PC-3 (cell line): ENCODE measurements around the gene CPNE7. TPM values are rescaled to one million over a fixed set of nuclear protein-coding genes. Genes with fewer than 3 reads are reported as not detected.

ENCODE experiments used
- ATAC-seq: fragments of 200-7000 bp; cut with Tn5 transposase; 2 replicates; pipeline ENCODE4 v1.9.1; 2020; ENCODE audit warnings: mild to moderate bottlenecking, moderate library complexity
- BruUV-seq: library from RNA; stranded (reverse); fragments of 400-500 nt; replicated peaks from 2 replicates; lab custom pipeline; 2021; lab: Mats Ljungman, UMichigan
- CTCF ChIA-PET: fragments of 300-600 bp; sonication (Branson Sonifier 250); formaldehyde crosslinking; loops from one replicate; lab custom pipeline; 2022; ENCODE audit warnings: antibody characterized with exemption; lab: Charles Lee
- POLR2A ChIA-PET: fragments of 300-600 bp; sonication (Branson Sonifier 250); formaldehyde crosslinking; loops from one replicate; lab custom pipeline; 2022; ENCODE audit warnings: antibody characterized with exemption; ENCODE audit not compliant: unreplicated experiment; lab: Charles Lee
- DNase-seq: peaks from one replicate; pipeline ENCODE4 v3.0.0-alpha.2; 2015
- H2AFZ ChIP-seq: fragments of 300-600 bp; sonication (generic); 2 replicates; pipeline ENCODE4 v1.6.0; 2016; ENCODE audit warnings: antibody characterized with exemption, low read length
- H3F3A ChIP-seq: fragments of 300-600 bp; sonication (generic); one replicate; pipeline ENCODE4 v1.6.0; 2017; ENCODE audit warnings: antibody characterized with exemption, low read length, control low read depth, mild to moderate bottlenecking; ENCODE audit not compliant: unreplicated experiment
- H3K27ac ChIP-seq: fragments of 300-600 bp; sonication (generic); 2 replicates; pipeline ENCODE4 v1.5.1; 2016; ENCODE audit warnings: mild to moderate bottlenecking, low read length
- H3K27me3 ChIP-seq: fragments of 300-600 bp; sonication (generic); 2 replicates; pipeline ENCODE4 v1.6.1; 2016; ENCODE audit warnings: low read length, mixed read lengths
- H3K36me3 ChIP-seq: fragments of 300-600 bp; sonication (generic); 2 replicates; pipeline ENCODE4 v1.6.1; 2016; ENCODE audit warnings: low read depth, mixed run types, low read length, mixed read lengths
- H3K4me1 ChIP-seq: fragments of 300-600 bp; sonication (generic); 2 replicates; pipeline ENCODE4 v1.5.1; 2016; ENCODE audit warnings: low read length; ENCODE audit not compliant: insufficient read depth
- H3K4me2 ChIP-seq: fragments of 300-600 bp; sonication (generic); 2 replicates; pipeline ENCODE4 v1.6.0; 2016; ENCODE audit warnings: low read length
- H3K4me3 ChIP-seq: fragments of 300-600 bp; sonication (generic); 2 replicates; pipeline ENCODE4 v1.5.1; 2016; ENCODE audit warnings: mild to moderate bottlenecking, low read length, mixed read lengths
- H3K79me2 ChIP-seq: fragments of 300-600 bp; sonication (generic); 2 replicates; pipeline ENCODE4 v1.6.1; 2017; ENCODE audit warnings: low read length, mixed read lengths
- H3K9ac ChIP-seq: fragments of 300-600 bp; sonication (generic); 2 replicates; pipeline ENCODE4 v1.6.0; 2016; ENCODE audit warnings: mild to moderate bottlenecking, low read length
- H3K9me2 ChIP-seq: fragments of 300-600 bp; sonication (generic); replicated peaks from 2 replicates; pipeline ENCODE4 v1.6.1; 2016; ENCODE audit warnings: mixed run types, low read length, mixed read lengths
- H3K9me3 ChIP-seq: fragments of 300-600 bp; sonication (generic); 2 replicates; pipeline ENCODE4 v1.6.1; 2016; ENCODE audit warnings: low read length, mixed read lengths
- H4K20me1 ChIP-seq: fragments of 300-600 bp; sonication (generic); 2 replicates; pipeline ENCODE4 v1.6.1; 2016; ENCODE audit warnings: low read length, mixed read lengths
- EZH2 ChIP-seq: fragments of 300-600 bp; sonication (generic); IDR thresholded peaks from one replicate; pipeline ENCODE4 v1.6.1; 2017; ENCODE audit warnings: antibody characterized with exemption, mild to moderate bottlenecking, low read length; ENCODE audit not compliant: unreplicated experiment
- EZH2phosphoT487 ChIP-seq: fragments of 300-600 bp; sonication (generic); IDR thresholded peaks from 2 replicates; pipeline ENCODE4 v1.6.1; 2018; ENCODE audit warnings: mild to moderate bottlenecking, antibody characterized with exemption, low read length, borderline replicate concordance
- intact Hi-C: fragments of 100-400 bp; cut with micrococcal nuclease; formaldehyde crosslinking; loops from 2 replicates; pipeline ENCODE4 v1.9.0; 2023
- total RNA-seq: library from RNA; depleted of rRNA; stranded (reverse); fragments of >200 nt; gene quantifications from 2 replicates; pipeline ENCODE4 v1.2.3, GENCODE V29; 2014
- TF ChIP-seq, protein P1 (sequence below): fragments of 300-600 bp; sonication (generic); conservative IDR thresholded peaks from 2 replicates; pipeline ENCODE4 v1.5.1; 2017; ENCODE audit warnings: antibody characterized with exemption, low read depth, mild to moderate bottlenecking, low read length

CPNE7 gene
- total RNA-seq, 1 experiment from 2014 or later = 29.7 TPM

DNA sequence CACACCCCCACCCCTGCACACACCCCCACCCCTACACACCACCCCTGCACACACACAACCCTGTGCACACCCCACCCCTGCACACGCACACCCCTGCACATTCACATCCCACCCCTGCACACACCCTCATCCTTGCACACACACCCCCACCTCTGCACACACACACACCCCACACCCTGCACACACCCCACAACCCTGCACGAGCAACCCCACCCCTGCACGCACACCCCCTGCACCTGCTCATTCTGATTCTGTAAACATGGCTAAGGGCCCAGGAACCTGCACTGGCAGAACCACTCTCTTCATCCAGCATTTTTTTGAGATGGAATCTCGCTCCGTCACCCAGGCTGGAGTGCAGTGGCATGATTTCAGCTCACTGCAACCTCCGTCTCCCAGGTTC lies 63.8 kb downstream of the CPNE7 start:
- ATAC-seq (no peak), DNase-seq (no peak)
- Histone ChIP-seq H3K79me2 (no peaks in the 10 kb centered on the region), H3F3A (no peaks in the 10 kb centered on the region), H3K9me2 (no peaks in the 10 kb centered on the region), H3K9me3 (no peaks in the 10 kb centered on the region), H3K36me3 (no peaks in the 10 kb centered on the region), H3K27ac (no peak overlapping the region), H3K4me1 (no peaks in the 10 kb centered on the region), H2AFZ (no peak overlapping the region), H3K4me3 (no peak overlapping the region), H4K20me1 (no peaks in the 10 kb centered on the region), H3K4me2 (no peak overlapping the region), H3K9ac (no peak overlapping the region), H3K27me3 (no peaks in the 10 kb centered on the region)
- intact Hi-C loops = no loop called here
- ChIA-PET CTCF (no interaction called here), POLR2A (no interaction called here)
- BruUV-seq = no TSS peak
- TF ChIP-seq EZH2phosphoT487 = no peak
- no peak for TF ChIP-seq EZH2
- TF ChIP-seq, protein P1, sequence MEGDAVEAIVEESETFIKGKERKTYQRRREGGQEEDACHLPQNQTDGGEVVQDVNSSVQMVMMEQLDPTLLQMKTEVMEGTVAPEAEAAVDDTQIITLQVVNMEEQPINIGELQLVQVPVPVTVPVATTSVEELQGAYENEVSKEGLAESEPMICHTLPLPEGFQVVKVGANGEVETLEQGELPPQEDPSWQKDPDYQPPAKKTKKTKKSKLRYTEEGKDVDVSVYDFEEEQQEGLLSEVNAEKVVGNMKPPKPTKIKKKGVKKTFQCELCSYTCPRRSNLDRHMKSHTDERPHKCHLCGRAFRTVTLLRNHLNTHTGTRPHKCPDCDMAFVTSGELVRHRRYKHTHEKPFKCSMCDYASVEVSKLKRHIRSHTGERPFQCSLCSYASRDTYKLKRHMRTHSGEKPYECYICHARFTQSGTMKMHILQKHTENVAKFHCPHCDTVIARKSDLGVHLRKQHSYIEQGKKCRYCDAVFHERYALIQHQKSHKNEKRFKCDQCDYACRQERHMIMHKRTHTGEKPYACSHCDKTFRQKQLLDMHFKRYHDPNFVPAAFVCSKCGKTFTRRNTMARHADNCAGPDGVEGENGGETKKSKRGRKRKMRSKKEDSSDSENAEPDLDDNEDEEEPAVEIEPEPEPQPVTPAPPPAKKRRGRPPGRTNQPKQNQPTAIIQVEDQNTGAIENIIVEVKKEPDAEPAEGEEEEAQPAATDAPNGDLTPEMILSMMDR = no peak

GRCh38 chr16:89641458-89642119 lies 66.0 kb downstream of the CPNE7 start:
- TF ChIP-seq EZH2 (no peak), EZH2phosphoT487 (no peak)
- TF ChIP-seq, protein P1 = no peak
- H2AFZ ChIP-seq = no peak overlapping the region
- H3F3A ChIP-seq = no peaks in the 10 kb centered on the region
- H3K9me2 ChIP-seq = no peaks in the 10 kb centered on the region
- H3K79me2 ChIP-seq = no peaks in the 10 kb centered on the region
- ChIA-PET CTCF (no interaction called here), POLR2A (interaction anchor here (0.6 kb wide), 1 partner anchor 66 kb away, joined by 7 read pairs; no protein-coding TSS in a partner anchor)
- no peaks in the 10 kb centered on the region for H4K20me1 ChIP-seq
- H3K9me3 ChIP-seq = no peaks in the 10 kb centered on the region
- no peak for DNase-seq
- no peaks in the 10 kb centered on the region for H3K27me3 ChIP-seq
- H3K4me3 ChIP-seq = no peak overlapping the region
- H3K4me2 ChIP-seq = peak overlapping the region; percentile 71; the same call in 1 of the 2 replicates
- no peaks in the 10 kb centered on the region for H3K36me3 ChIP-seq
- H3K4me1 ChIP-seq = no peaks in the 10 kb centered on the region
- no peak overlapping the region for H3K9ac ChIP-seq
- no peak for ATAC-seq
- no peak overlapping the region for H3K27ac ChIP-seq
- intact Hi-C loops = loop anchor here (1.0 kb wide), 2 partner anchors 26 to 67 kb away; no protein-coding TSS in a partner anchor
- BruUV-seq = no TSS peak

DNA sequence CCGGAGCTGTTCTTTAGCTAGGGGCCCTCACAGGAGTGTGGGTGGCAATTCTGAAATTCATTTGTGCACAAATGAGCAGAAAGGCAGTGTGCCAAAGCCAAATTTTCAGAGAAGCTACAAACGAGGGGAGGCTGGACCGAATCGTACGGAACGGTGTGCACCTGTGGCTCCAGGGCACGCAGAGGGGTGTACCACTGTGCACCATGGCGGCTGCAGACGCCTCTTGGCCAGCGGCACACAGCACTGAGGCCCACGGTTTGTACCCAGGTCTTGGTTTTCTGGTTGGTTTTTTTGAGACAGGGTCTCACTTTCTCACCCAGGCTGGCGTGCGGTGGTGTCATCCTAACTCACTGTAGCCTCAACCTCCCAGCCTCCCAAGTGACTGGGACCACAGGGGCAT lies 67.0 kb downstream of the CPNE7 start:
- Histone ChIP-seq H3K9me3 (no peaks in the 10 kb centered on the region), H2AFZ (no peak overlapping the region), H3K4me2 (no peak overlapping the region), H3K9me2 (no peaks in the 10 kb centered on the region), H3K27ac (no peak overlapping the region), H3K27me3 (no peaks in the 10 kb centered on the region), H4K20me1 (no peaks in the 10 kb centered on the region), H3K4me1 (no peaks in the 10 kb centered on the region), H3K9ac (no peak overlapping the region), H3K79me2 (no peaks in the 10 kb centered on the region), H3K36me3 (no peaks in the 10 kb centered on the region; the same call in 1 of the 2 replicates), H3F3A (no peaks in the 10 kb centered on the region), H3K4me3 (no peak overlapping the region)
- TF ChIP-seq, protein P1 = no peak
- TF ChIP-seq EZH2 = no peak
- TF ChIP-seq EZH2phosphoT487 = no peak
- ATAC-seq = no peak
- no TSS peak for BruUV-seq
- CTCF ChIA-PET = no interaction called here
- intact Hi-C loops = no loop called here
- no peak for DNase-seq
- POLR2A ChIA-PET = no interaction called here
